ENCODE measurements around the gene DUOXA2. TPM values are rescaled to one million over a fixed set of nuclear protein-coding genes. Genes with fewer than 3 reads are reported as not detected.

Gene DUOXA2
- total RNA-seq, 1 experiment from 2014 or later = not detected

DNA sequence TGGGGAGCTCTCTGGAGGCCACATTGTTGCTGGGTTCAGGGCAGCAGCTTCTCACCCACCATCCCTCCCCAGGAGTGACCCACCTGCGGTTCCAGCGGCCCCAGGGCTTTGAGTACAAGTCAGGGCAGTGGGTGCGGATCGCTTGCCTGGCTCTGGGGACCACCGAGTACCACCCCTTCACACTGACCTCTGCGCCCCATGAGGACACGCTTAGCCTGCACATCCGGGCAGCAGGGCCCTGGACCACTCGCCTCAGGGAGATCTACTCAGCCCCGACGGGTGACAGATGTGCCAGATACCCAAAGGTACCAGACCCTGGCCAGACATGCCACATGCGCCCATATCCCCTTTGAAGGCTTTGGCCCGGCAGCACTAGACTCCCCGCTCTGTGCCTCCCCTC, 47.5 kb downstream of the DUOXA2 start (continued):
- TF ChIP-seq, protein P1, sequence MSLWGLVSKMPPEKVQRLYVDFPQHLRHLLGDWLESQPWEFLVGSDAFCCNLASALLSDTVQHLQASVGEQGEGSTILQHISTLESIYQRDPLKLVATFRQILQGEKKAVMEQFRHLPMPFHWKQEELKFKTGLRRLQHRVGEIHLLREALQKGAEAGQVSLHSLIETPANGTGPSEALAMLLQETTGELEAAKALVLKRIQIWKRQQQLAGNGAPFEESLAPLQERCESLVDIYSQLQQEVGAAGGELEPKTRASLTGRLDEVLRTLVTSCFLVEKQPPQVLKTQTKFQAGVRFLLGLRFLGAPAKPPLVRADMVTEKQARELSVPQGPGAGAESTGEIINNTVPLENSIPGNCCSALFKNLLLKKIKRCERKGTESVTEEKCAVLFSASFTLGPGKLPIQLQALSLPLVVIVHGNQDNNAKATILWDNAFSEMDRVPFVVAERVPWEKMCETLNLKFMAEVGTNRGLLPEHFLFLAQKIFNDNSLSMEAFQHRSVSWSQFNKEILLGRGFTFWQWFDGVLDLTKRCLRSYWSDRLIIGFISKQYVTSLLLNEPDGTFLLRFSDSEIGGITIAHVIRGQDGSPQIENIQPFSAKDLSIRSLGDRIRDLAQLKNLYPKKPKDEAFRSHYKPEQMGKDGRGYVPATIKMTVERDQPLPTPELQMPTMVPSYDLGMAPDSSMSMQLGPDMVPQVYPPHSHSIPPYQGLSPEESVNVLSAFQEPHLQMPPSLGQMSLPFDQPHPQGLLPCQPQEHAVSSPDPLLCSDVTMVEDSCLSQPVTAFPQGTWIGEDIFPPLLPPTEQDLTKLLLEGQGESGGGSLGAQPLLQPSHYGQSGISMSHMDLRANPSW (CRISPR knock-in tag; conservative IDR thresholded peaks at IDR 0.05; ENCODE audit: low read depth) = no peak
- TF ChIP-seq MYBL2 (CRISPR knock-in tag; IDR thresholded peaks at IDR 0.05) = no peak
- TF ChIP-seq, protein P2, sequence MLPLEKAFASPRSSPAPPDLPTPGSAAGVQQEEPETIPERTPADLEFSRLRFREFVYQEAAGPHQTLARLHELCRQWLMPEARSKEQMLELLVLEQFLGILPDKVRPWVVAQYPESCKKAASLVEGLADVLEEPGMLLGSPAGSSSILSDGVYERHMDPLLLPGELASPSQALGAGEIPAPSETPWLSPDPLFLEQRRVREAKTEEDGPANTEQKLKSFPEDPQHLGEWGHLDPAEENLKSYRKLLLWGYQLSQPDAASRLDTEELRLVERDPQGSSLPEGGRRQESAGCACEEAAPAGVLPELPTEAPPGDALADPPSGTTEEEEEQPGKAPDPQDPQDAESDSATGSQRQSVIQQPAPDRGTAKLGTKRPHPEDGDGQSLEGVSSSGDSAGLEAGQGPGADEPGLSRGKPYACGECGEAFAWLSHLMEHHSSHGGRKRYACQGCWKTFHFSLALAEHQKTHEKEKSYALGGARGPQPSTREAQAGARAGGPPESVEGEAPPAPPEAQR (CRISPR knock-in tag; IDR thresholded peaks at IDR 0.05) = no peak
- TF ChIP-seq, protein P3, sequence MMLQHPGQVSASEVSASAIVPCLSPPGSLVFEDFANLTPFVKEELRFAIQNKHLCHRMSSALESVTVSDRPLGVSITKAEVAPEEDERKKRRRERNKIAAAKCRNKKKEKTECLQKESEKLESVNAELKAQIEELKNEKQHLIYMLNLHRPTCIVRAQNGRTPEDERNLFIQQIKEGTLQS (CRISPR knock-in tag; conservative IDR thresholded peaks at IDR 0.05) = no peak
- no peak for TF ChIP-seq RORB (CRISPR knock-in tag; IDR thresholded peaks at IDR 0.05)
- TF ChIP-seq, protein P4, sequence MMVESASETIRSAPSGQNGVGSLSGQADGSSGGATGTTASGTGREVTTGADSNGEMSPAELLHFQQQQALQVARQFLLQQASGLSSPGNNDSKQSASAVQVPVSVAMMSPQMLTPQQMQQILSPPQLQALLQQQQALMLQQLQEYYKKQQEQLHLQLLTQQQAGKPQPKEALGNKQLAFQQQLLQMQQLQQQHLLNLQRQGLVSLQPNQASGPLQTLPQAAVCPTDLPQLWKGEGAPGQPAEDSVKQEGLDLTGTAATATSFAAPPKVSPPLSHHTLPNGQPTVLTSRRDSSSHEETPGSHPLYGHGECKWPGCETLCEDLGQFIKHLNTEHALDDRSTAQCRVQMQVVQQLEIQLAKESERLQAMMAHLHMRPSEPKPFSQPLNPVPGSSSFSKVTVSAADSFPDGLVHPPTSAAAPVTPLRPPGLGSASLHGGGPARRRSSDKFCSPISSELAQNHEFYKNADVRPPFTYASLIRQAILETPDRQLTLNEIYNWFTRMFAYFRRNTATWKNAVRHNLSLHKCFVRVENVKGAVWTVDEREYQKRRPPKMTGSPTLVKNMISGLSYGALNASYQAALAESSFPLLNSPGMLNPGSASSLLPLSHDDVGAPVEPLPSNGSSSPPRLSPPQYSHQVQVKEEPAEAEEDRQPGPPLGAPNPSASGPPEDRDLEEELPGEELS (CRISPR knock-in tag; IDR thresholded peaks at IDR 0.05) = no peak
- no peak for TF ChIP-seq ZNF317 (CRISPR knock-in tag; IDR thresholded peaks at IDR 0.05; ENCODE audit: borderline replicate concordance, low read depth)
- no peak for TF ChIP-seq NFYB (CRISPR knock-in tag; conservative IDR thresholded peaks at IDR 0.05; ENCODE audit: low read depth)
- TF ChIP-seq, protein P5, sequence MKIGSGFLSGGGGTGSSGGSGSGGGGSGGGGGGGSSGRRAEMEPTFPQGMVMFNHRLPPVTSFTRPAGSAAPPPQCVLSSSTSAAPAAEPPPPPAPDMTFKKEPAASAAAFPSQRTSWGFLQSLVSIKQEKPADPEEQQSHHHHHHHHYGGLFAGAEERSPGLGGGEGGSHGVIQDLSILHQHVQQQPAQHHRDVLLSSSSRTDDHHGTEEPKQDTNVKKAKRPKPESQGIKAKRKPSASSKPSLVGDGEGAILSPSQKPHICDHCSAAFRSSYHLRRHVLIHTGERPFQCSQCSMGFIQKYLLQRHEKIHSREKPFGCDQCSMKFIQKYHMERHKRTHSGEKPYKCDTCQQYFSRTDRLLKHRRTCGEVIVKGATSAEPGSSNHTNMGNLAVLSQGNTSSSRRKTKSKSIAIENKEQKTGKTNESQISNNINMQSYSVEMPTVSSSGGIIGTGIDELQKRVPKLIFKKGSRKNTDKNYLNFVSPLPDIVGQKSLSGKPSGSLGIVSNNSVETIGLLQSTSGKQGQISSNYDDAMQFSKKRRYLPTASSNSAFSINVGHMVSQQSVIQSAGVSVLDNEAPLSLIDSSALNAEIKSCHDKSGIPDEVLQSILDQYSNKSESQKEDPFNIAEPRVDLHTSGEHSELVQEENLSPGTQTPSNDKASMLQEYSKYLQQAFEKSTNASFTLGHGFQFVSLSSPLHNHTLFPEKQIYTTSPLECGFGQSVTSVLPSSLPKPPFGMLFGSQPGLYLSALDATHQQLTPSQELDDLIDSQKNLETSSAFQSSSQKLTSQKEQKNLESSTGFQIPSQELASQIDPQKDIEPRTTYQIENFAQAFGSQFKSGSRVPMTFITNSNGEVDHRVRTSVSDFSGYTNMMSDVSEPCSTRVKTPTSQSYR (CRISPR knock-in tag; IDR thresholded peaks at IDR 0.05) = no peak

DNA sequence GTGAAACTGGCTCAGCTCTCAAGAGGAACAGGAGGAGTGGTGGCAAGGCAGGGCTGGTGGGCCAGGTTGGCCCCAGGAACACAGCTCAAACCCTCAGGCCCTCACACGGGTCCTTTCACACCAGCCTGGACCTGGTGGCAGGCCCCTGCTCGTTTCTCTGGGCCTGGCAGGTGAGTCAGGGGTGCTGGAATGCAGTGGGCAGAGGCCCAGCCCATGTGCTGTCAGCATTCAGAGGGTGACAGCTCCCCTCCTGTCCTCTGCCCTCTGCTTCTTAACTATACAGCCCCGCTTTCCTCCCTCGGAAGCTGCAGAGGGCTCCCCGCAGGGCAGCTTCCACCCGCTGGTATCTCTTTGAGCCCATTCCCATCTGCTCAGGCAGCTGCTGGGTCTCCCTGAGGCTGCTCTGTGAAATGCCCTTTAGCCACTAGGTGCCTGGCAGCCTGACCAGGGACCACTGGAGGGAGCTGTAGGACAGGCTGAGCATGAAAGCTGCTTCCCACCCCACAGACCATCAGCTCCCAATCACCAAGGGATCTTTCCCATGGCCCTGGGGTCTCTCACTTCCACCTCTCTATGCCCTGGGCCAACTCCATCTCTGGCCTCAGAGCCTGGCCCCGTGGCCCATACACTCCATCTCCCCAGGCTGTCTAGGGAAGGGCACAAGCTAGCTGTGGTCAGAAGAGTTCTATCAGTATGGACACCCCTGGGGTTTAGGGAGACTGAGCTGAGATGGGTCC, 48.8 kb downstream of the DUOXA2 start:
- ChIA-PET POLR2A (interaction anchor here (1.0 to 1.7 kb wide), 5 partner anchors 9 to 239 kb away, joined by 3 to 7 read pairs (median 5); a partner anchor contains a TSS), CTCF (interaction anchor here (0.6 to 5.9 kb wide), 60 partner anchors 8 to 543 kb away, joined by 3 to 156 read pairs (median 6); partner anchors contain the start of genes DUOX1, DUOXA1, GATM and SHF)
- no peak overlapping the region for H3K27ac Mint-ChIP-seq
- H3K4me3 Mint-ChIP-seq = no peak overlapping the region
- no peaks in the 10 kb centered on the region for H3K36me3 Mint-ChIP-seq
- H3K27me3 Mint-ChIP-seq (ENCODE audit: low read depth) = peaks cover 19% of the 10 kb centered on the region
- no peaks in the 10 kb centered on the region for H3K9me3 Mint-ChIP-seq
- peak; percentile 70 for ATAC-seq
- DNase-seq (ENCODE audit: low spot score) = peak; percentile 90
- H3K4me1 Mint-ChIP-seq = peaks cover 25% of the 10 kb centered on the region
- TF ChIP-seq TEAD1 (CRISPR knock-in tag; IDR thresholded peaks at IDR 0.05) (0 out of 2 replicates have a peak, but pooled peaks have one; percentile 39), NR1H2 (CRISPR knock-in tag; IDR thresholded peaks at IDR 0.05) (no peak), ZNF263 (CRISPR knock-in tag; IDR thresholded peaks at IDR 0.05; ENCODE audit: low read depth) (no peak)
- TF ChIP-seq, protein P6, sequence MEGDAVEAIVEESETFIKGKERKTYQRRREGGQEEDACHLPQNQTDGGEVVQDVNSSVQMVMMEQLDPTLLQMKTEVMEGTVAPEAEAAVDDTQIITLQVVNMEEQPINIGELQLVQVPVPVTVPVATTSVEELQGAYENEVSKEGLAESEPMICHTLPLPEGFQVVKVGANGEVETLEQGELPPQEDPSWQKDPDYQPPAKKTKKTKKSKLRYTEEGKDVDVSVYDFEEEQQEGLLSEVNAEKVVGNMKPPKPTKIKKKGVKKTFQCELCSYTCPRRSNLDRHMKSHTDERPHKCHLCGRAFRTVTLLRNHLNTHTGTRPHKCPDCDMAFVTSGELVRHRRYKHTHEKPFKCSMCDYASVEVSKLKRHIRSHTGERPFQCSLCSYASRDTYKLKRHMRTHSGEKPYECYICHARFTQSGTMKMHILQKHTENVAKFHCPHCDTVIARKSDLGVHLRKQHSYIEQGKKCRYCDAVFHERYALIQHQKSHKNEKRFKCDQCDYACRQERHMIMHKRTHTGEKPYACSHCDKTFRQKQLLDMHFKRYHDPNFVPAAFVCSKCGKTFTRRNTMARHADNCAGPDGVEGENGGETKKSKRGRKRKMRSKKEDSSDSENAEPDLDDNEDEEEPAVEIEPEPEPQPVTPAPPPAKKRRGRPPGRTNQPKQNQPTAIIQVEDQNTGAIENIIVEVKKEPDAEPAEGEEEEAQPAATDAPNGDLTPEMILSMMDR (IDR thresholded peaks at IDR 0.05) = peak; percentile 68
- TF ChIP-seq, protein P7, sequence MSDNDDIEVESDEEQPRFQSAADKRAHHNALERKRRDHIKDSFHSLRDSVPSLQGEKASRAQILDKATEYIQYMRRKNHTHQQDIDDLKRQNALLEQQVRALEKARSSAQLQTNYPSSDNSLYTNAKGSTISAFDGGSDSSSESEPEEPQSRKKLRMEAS (CRISPR knock-in tag; IDR thresholded peaks at IDR 0.05) = peak; percentile 36; the same call in 1 of the 2 replicates
